ENCODE measurements around the gene NEURL2. TPM values are rescaled to one million over a fixed set of nuclear protein-coding genes. Genes with fewer than 3 reads are reported as not detected.
A peak's percentile ranks its signal among the peaks of the same experiment; 100 is the strongest.

Gene NEURL2, protein sequence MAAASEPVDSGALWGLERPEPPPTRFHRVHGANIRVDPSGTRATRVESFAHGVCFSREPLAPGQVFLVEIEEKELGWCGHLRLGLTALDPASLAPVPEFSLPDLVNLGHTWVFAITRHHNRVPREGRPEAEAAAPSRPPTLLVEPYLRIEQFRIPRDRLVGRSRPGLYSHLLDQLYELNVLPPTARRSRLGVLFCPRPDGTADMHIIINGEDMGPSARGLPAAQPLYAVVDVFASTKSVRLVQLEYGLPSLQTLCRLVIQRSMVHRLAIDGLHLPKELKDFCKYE
- total RNA-seq, result 1 to 10 TPM; 2.3 to 2.5 TPM

DNA sequence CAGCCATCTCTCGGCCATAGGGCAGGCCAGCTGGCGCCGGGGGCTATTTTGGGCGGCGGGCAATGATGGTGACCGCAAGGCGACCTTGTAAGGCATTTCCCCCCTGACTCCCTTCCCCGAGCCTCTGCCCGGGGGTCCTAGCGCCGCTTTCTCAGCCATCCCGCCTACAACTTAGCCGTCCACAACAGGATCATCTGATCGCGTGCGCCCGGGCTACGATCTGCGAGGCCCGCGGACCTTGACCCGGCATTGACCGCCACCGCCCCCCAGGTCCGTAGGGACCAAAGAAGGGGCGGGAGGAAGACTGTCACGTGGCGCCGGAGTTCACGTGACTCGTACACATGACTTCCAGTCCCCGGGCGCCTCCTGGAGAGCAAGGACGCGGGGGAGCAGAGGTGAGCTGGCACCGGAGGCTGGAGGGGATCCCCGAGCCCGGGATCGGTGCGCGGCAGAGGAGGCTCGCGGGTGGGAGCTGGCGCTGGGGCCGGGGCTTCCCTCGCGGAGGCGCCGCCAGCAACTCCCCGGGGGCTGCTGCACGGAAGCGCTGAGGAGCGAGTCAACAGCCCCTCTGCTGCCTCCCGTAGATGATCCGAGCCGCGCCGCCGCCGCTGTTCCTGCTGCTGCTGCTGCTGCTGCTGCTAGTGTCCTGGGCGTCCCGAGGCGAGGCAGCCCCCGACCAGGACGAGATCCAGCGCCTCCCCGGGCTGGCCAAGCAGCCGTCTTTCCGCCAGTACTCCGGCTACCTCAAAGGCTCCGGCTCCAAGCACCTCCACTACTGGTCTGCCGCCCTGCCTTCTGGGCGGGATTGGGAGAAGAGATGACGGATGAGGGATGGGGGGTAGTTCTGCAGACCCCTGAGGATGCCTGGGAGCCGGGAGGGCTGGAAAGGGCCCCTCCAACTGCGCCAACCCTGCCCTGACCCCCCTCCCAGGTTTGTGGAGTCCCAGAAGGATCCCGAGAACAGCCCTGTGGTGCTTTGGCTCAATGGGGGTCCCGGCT lies at the start of gene NEURL2, which contains the start of gene CTSA:
NEURL2 (minus strand) TSS at position 224 of the 999 bp plus-strand sequence; CDS start at position 7, 217 bp downstream.
CTSA (plus strand) TSS at position 351 of the 999 bp plus-strand sequence; CDS start at position 585, 234 bp downstream.
- Mint-ChIP-seq H3K27ac (peak within 1 kb of the TSS; percentile 81), H3K9me3 (no peaks in the 10 kb centered on the region), H3K4me3 (peak within 1 kb of the TSS; percentile 85), H3K27me3 (no peaks in the 10 kb centered on the region), H3K4me1 (ENCODE audit: low read depth) (peaks cover 32% of the 10 kb centered on the region), H3K36me3 (peaks cover 6% of the 10 kb centered on the region)
- CTCF ChIA-PET, result interaction anchor here (1.0 to 1.9 kb wide), 7 partner anchors 9 to 92 kb away, joined by 3 to 13 read pairs (median 4); partner anchors contain the start of genes ZNF335 and ZSWIM1
- POLR2A ChIA-PET, result interaction anchor here (0.9 to 4.5 kb wide), 8 partner anchors 9 to 78 kb away, joined by 3 to 23 read pairs (median 5); partner anchors contain the start of genes ACOT8, PCIF1, UBE2C and ZSWIM1
- intact Hi-C loops (cut with micrococcal nuclease), result loop anchor here (1.0 to 2.0 kb wide), 4 partner anchors 10 to 82 kb away; partner anchors contain the start of genes ACOT8, PCIF1, ZNF335 and ZSWIM1
- peak; percentile 92 for DNase-seq

- Mint-ChIP-seq H3K36me3 (peaks cover 46% of the 10 kb centered on the region), H3K9me3 (no peaks in the 10 kb centered on the region), H3K27me3 (no peaks in the 10 kb centered on the region), H3K4me3 (no peak overlapping the region), H3K4me1 (ENCODE audit: low read depth) (peaks cover 39% of the 10 kb centered on the region), H3K27ac (no peak overlapping the region)
- CTCF ChIA-PET, result interaction anchor here (9.2 kb wide), 1 partner anchor 30 kb away, joined by 67 read pairs; the partner anchor contains the start of gene ZNF335
- intact Hi-C loops (cut with micrococcal nuclease), result no loop called here
- POLR2A ChIA-PET, result interaction anchor here (0.6 kb wide), 1 partner anchor 147 kb away, joined by 5 read pairs; no protein-coding TSS in a partner anchor
- no peak for DNase-seq
Observed at GRCh38 chr20:45940469-45940868, 49.5 kb upstream of the NEURL2 start.

- peaks cover 46% of the 10 kb centered on the region for H3K36me3 Mint-ChIP-seq
- CTCF ChIA-PET, result interaction anchor here (9.2 kb wide), 1 partner anchor 30 kb away, joined by 67 read pairs; the partner anchor contains the start of gene ZNF335
- POLR2A ChIA-PET, result interaction anchor here (0.6 kb wide), 1 partner anchor 146 kb away, joined by 5 read pairs; no protein-coding TSS in a partner anchor
- no peak overlapping the region for H3K4me3 Mint-ChIP-seq
- no peak overlapping the region for H3K27ac Mint-ChIP-seq
- intact Hi-C loops (cut with micrococcal nuclease), result no loop called here
- DNase-seq, result no peak
- H3K9me3 Mint-ChIP-seq, result no peaks in the 10 kb centered on the region
- H3K27me3 Mint-ChIP-seq, result no peaks in the 10 kb centered on the region
- H3K4me1 Mint-ChIP-seq (ENCODE audit: low read depth), result peaks cover 41% of the 10 kb centered on the region
Observed at GRCh38 chr20:45940053-45940452, 49.0 kb upstream of the NEURL2 start.

GRCh38 chr20:45938727-45939438 lies 47.9 kb upstream of the NEURL2 start:
- intact Hi-C loops (cut with micrococcal nuclease), result loop anchor here (10.0 kb wide), 1 partner anchor 426 kb away; no protein-coding TSS in a partner anchor

GRCh38 chr20:45937765-45938164 lies 46.8 kb upstream of the NEURL2 start:
- intact Hi-C loops (cut with micrococcal nuclease), result loop anchor here (10.0 kb wide), 1 partner anchor 427 kb away; no protein-coding TSS in a partner anchor
- peak overlapping the region; percentile 53 for H3K27ac Mint-ChIP-seq
- POLR2A ChIA-PET, result interaction anchor here (0.8 to 1.4 kb wide), 2 partner anchors 11 to 12 kb away, joined by 3 to 4 read pairs; no protein-coding TSS in a partner anchor
- H3K9me3 Mint-ChIP-seq, result no peaks in the 10 kb centered on the region
- no peak for DNase-seq
- H3K4me3 Mint-ChIP-seq, result no peak overlapping the region
- peaks cover 30% of the 10 kb centered on the region for H3K36me3 Mint-ChIP-seq
- CTCF ChIA-PET, result interaction anchor here (0.6 to 9.2 kb wide), 6 partner anchors 11 to 139 kb away, joined by 3 to 67 read pairs (median 4); partner anchors contain the start of gene ZNF335
- H3K27me3 Mint-ChIP-seq, result no peaks in the 10 kb centered on the region
- H3K4me1 Mint-ChIP-seq (ENCODE audit: low read depth), result peaks cover 29% of the 10 kb centered on the region

More at GRCh38 chr20:45938727-45939438, 47.9 kb upstream of the NEURL2 start:
- Mint-ChIP-seq H3K27me3 (no peaks in the 10 kb centered on the region), H3K4me3 (no peak overlapping the region), H3K36me3 (peaks cover 35% of the 10 kb centered on the region), H3K4me1 (ENCODE audit: low read depth) (peaks cover 29% of the 10 kb centered on the region), H3K9me3 (no peaks in the 10 kb centered on the region), H3K27ac (peak overlapping the region; percentile 53)
- no peak for DNase-seq
- ChIA-PET CTCF (interaction anchor here (1.6 to 9.2 kb wide), 2 partner anchors 24 to 32 kb away, joined by 4 to 67 read pairs; partner anchors contain the start of gene ZNF335), POLR2A (no interaction called here)

- intact Hi-C loops (cut with micrococcal nuclease), result loop anchor here (1.0 to 10.0 kb wide), 8 partner anchors 25 to 429 kb away; partner anchors contain the start of genes ACOT8, CTSA, NCOA5 and NEURL2
- Mint-ChIP-seq H3K4me1 (ENCODE audit: low read depth) (peaks cover 32% of the 10 kb centered on the region), H3K36me3 (peaks cover 28% of the 10 kb centered on the region), H3K4me3 (peak overlapping the region; percentile 90), H3K27ac (peak overlapping the region; percentile 89), H3K9me3 (no peaks in the 10 kb centered on the region), H3K27me3 (no peaks in the 10 kb centered on the region)
- CTCF ChIA-PET, result interaction anchor here (2.1 to 9.2 kb wide), 5 partner anchors 27 to 137 kb away, joined by 5 to 67 read pairs (median 15); partner anchors contain the start of gene ZNF335
- POLR2A ChIA-PET, result interaction anchor here (0.6 to 3.8 kb wide), 17 partner anchors 8 to 560 kb away, joined by 3 to 28 read pairs (median 4); partner anchors contain the start of genes ACOT8, CTSA, DNTTIP1 and NEURL2
- no peak for DNase-seq
Observed at GRCh38 chr20:45935416-45936046, 44.5 kb upstream of the NEURL2 start.

GRCh38 chr20:45934586-45935415 lies 43.8 kb upstream of the NEURL2 start, which contains the start of gene PCIF1:
Gene PCIF1, plus strand, starts transcription at chr20:45934683. Its CDS starts 4,317 bp downstream, at chr20:45939000.
- CTCF ChIA-PET, result interaction anchor here (0.9 to 9.2 kb wide), 11 partner anchors 12 to 136 kb away, joined by 3 to 67 read pairs (median 5); partner anchors contain the start of gene ZNF335
- H3K4me1 Mint-ChIP-seq (ENCODE audit: low read depth), result peaks cover 32% of the 10 kb centered on the region

GRCh38 chr20:45934046-45934585 lies 43.1 kb upstream of the NEURL2 start:
- Mint-ChIP-seq H3K9me3 (no peaks in the 10 kb centered on the region), H3K4me3 (peak overlapping the region; percentile 99), H3K27me3 (no peaks in the 10 kb centered on the region), H3K4me1 (ENCODE audit: low read depth) (peaks cover 32% of the 10 kb centered on the region), H3K27ac (peak overlapping the region; percentile 99), H3K36me3 (peaks cover 17% of the 10 kb centered on the region)
- intact Hi-C loops (cut with micrococcal nuclease), result loop anchor here (2.0 to 10.0 kb wide), 4 partner anchors 23 to 431 kb away; partner anchors contain the start of genes CTSA, NEURL2 and ZSWIM1
- ChIA-PET POLR2A (interaction anchor here (0.8 to 3.8 kb wide), 25 partner anchors 9 to 1398 kb away, joined by 3 to 28 read pairs (median 4); partner anchors contain the start of genes ACOT8, CTSA, NEURL2 and UBE2C), CTCF (interaction anchor here (0.6 to 9.2 kb wide), 15 partner anchors 10 to 135 kb away, joined by 3 to 67 read pairs (median 5); partner anchors contain the start of genes CTSA, TNNC2 and ZNF335)
- DNase-seq, result no peak

More at GRCh38 chr20:45934586-45935415, 43.8 kb upstream of the NEURL2 start, which contains the start of gene PCIF1:
- intact Hi-C loops (cut with micrococcal nuclease), result loop anchor here (1.0 to 10.0 kb wide), 8 partner anchors 24 to 430 kb away; partner anchors contain the start of genes ACOT8, CTSA, NCOA5 and NEURL2
- peak within 1 kb of the TSS; percentile 99 for H3K27ac Mint-ChIP-seq
- POLR2A ChIA-PET, result interaction anchor here (0.6 to 3.8 kb wide), 28 partner anchors 9 to 1399 kb away, joined by 3 to 28 read pairs (median 3); partner anchors contain the start of genes ACOT8, CTSA, DNTTIP1 and NEURL2
- H3K36me3 Mint-ChIP-seq, result peaks cover 23% of the 10 kb centered on the region
- no peaks in the 10 kb centered on the region for H3K27me3 Mint-ChIP-seq
- DNase-seq, result peak; percentile 99
- H3K4me3 Mint-ChIP-seq, result peak within 1 kb of the TSS; percentile 99
- no peaks in the 10 kb centered on the region for H3K9me3 Mint-ChIP-seq

Data from activated CD4-positive, alpha-beta memory T cell treated with anti-CD3 and anti-CD28 coated beads for 36 hours (primary cell).